GM21576 (cell line): ENCODE measurements around the gene FDXR.

Source experiments
- ATAC-seq: cut with Tn5 transposase; IDR thresholded peaks from one replicate; pipeline ENCODE4 v1.9.1; 2021; ENCODE audit warnings: mild to moderate bottlenecking, moderate library complexity; ENCODE audit not compliant: unreplicated experiment

FDXR gene

GRCh38 chr17:74900208-74900607 is 27.4 kb upstream of the FDXR start:
- ATAC-seq: no peak

GRCh38 chr17:74898376-74898946 is 25.7 kb upstream of the FDXR start:
- no peak for ATAC-seq

DNA sequence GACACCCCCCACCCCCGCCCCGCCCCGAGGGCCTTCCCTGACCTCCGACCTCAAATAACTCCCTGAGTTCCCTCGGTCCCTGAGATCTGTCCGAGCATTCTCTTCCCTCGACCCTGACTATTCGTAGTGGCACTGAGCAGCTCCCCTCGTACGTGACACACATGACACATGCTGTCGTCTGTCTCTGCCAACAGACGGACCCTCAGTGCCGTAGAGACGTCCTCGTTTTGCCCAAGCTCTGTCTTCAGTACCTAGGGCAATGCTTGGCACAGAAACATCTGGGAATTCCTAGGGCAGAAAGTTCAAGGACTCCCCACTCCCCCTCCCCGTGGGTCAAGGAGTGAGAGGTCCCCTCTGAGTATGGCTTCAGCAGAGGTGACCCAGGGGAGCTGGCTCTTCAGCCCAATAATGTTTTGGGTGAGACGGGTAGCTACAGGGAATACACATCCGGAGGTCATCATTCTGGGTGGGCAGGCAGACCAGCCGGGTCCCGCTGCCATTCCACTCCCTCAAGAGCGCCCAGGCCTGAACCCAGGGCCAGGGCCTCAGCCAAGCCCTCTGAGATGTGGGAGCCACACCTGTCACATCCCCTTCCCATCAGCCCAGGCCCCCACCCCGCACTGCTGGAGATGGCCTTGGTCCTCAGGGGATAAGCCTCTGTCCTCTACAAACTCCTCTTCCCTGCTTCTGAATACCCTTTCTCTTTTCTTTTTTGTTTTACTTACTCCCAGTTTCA is 21.3 kb upstream of the FDXR start:
- no peak for ATAC-seq

DNA sequence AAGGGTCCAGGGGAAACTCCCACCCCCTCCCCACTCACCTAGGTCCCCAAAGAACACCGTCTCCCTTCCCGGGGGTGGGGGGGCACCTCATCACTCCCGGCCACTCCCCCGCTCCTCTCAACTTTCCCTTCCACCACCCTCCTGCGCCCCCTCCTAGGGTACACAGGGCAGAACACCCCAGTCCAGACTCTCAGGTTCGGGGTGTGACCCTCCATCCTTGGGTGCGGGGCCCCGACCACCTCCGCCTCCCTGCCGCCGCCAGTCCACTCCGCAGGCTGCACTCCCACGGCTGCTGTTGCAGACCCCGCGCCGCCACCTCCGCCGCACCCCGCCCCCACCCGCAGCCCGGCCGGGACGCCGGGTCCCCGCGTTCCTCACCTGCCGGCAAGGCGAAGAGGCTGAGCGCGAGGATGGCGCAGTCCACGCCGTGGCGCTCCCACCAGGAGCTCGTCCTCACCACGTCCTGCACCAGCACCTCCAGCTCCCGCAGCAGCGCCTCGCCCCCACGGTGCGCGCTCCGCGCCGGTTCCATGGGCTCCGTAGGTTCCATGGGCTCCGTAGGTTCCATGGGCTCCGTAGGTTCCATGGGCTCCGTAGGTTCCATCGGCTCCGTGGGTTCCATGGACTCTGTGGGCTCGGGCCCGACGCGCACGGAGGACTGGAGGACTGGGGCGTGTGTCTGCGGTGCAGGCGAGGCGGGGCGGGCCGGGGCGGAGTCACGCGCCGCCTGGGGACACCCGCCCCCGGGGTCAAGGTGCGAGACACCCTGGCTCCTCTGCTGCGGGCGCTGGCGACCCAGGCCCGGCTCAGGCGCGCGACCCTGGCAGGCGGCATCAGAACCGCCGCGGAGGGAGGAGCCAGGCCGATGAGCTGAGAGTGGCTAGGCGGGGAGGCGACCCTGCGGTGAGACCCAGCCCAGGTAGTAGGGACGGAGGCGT is 20.4 kb upstream of the FDXR start, which contains the start of gene FADS6:
Gene FADS6 (minus strand): TSS at position 660 of the 938 bp plus-strand sequence. CDS start 38 bp downstream, at position 622.
- ATAC-seq: no peak

- no peak for ATAC-seq
Observed at GRCh38 chr17:74892013-74892841, 19.4 kb upstream of the FDXR start.

DNA sequence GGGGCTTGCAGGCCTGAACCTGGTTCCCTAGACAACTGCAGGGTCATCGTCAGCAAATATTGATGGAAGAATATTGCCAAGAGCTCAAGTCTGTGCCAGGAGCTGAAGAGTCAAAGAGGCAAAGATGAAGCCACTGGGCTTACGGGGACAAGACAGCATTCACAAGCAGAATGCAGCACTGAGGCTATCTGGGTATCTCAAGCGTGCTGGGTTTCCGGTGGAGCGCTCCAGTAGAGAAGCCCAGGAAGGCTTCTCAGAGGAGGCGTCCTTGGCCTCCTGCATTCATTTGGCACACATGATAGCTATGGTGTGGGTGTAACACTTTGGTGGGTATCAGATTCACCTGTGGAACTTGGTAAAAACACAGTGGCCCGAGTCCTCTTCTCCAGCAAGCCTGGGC is 17.8 kb upstream of the FDXR start:
- ATAC-seq: no peak

- no peak for ATAC-seq
Observed at GRCh38 chr17:74888469-74888868, 15.7 kb upstream of the FDXR start.

DNA sequence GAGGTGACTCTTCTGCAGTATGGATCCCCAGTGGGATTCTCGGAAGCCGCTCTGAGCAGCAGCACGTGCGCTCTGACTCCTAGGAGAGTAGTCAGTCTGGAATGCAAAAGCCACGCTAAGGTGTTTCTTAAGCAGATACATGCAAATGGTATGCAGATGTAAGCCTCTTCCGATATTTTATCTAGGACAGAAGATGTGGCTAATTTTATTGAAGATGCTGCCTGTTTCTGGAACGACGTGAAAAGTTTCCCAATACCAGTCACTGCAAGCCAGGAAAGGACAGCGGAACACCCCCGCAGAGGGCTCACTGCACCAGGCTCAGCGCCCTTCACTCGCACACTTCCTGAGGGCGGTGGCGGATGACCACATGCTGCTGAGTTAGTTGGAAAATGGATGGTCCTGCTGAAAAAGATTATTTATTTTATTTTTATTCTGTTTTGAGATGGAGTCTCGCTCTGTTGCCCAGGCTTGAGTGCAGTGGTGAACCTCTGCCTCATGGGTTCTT is 10.5 kb upstream of the FDXR start:
- ATAC-seq: no peak

DNA sequence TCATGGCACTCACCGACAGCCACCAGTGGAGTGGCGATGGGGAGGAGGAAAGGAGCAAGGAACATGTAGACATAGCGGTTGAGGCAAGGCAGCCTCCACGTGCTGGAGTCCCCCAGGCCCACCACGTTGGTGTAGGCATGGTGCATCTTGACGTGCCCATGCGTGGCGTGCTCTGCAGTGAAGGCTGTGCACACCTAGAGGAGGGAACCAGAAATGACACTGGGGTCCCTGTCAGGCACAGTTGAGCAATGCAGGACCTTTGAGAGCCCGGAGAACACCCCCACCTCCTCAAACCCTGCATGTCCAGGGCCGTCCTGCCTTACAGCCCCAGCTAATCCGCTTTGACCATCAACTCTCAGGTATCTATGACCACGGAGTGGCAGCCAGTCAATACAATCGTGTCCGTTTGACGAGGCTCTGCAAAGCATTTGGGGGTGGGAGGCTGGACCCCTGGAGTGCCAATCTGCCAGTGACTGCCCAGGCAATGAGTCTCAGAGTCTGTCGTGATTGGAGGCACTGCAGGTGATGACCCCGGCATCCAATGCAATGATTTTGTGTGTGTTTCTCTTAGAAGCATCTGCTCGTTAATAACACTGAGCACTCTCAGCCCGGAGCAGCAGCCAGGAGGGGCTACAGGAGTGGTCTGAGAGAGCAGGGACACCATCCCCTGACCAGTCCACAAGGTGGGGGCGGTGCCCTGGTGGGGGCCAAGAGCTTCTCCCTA is 9.9 kb upstream of the FDXR start:
- no peak for ATAC-seq

- no peak for ATAC-seq
Observed at GRCh38 chr17:74881073-74881472, 8.3 kb upstream of the FDXR start.

DNA sequence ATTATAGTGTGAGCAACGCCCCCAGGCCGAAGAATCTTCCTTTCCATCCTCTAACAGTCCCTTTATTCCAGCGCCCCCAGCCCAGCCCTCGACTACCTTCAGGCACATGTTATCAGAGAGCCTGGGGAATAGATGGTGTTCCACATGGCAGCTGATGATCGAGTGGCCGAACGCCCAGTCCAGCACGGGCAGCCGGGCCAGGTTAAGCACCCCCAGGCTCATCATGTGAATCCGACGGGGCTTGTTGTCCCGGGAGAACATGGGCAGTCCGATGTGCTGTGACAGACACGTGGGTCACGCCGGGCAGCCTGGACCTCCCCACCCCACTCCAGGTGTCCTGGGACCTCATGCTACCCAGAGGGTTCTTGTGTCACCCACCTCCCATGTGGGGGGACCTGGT is 6.5 kb upstream of the FDXR start:
- no peak for ATAC-seq

DNA sequence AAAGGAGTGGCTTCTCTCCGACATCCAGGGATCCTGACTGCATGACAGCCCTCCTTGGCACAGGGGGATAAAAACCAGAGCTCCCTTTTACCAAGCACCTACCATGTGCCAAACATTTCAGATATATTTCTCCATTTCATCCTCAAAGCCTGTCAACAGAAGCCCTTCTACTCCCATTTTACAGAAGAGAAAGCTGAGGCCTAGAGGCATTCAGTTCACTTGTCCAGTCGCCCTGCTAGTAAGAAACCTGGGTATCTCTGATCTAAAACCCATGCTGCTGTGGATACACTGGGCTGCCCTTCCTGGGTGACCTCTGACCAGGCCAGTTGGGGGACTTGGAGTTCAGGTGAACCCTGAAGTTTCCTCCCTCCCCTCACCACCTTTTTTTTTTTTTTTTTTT is 5.9 kb upstream of the FDXR start:
- no peak for ATAC-seq

DNA sequence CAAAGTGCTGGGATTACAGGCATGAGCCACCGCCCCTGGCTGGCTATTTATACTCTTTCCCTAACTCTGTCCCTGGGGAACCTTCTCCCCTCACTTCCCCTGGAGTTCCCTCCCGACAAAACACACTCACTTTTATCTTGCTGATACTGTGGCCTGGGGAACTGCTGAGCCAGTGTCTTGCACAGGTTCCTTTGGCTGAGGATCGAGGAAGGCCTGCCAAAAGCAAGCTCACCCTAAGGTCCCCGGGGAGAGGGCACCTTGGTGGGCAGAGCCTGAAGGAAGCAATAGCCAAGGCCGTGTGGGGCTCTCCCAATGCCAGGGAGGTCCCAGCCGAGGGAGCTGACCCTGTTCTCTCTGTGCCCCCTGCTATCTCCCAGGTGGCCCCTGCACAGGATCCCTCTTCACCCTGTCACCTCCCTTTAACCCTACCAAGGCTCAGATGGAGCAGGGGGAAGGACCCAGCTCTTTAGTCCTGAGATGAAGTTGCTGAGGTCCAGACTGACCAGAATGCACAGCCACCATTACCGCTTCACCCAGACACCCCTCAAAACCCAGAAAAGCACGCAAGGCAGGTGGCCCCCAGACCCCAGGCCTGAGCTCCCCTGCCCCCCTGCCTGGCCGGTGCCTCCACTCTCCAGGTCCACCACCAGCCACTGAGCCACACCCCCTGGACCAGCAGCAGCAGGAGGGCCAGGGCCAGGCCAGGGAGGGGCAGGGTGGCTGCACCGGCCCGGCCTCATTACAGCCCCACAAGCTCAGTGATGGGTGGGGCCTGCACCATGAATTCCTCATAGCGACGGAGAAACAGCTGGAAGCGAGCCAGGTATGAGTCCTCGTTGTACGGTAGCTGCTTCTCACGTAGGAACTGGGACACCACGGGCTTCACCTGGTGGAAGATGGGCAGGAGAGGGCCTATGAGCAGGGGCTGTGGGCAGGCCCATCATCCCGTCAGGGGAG is 5.1 kb upstream of the FDXR start:
- no peak for ATAC-seq

- no peak for ATAC-seq
Observed at GRCh38 chr17:74875977-74876593, 3.3 kb upstream of the FDXR start.

DNA sequence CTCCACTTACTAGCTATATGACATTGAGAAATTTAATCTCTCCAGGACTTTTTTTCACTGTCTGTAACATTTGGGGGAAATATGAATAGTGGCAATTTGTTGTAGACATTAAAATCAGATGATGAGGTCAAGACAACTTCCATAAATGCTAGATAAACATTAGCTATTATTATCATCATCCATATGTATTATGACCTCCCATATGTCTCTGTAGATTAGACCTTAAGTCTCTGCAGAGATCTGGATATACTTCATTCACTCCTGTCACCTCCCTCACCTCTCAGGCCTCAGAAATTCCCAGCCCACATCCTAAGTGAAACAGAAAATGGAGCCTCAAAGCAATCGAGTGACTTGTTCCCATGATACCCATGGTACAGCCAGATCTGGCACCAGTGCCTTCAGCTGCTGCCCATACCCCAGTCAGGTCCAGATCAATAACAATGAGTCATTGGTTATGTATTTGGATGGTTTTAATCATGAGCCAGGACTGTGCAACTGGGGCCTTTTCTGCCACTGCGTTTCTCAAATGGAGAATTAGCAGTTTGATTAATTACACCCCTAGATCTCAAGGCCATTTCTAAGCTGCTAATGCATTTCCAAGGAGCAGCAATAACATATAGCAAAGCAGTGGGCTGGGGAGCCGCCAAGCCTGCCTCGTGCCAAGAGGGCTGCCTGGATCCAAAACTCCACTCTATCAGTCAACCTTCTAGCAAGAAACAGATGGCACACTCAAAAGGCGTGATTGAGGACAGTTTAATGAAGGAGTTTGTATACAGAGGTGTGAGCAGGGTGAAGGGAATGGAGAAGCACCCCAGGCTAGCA is 2.6 kb upstream of the FDXR start:
- no peak for ATAC-seq

- no peak for ATAC-seq
Observed at GRCh38 chr17:74874615-74875037, 1.8 kb upstream of the FDXR start.

DNA sequence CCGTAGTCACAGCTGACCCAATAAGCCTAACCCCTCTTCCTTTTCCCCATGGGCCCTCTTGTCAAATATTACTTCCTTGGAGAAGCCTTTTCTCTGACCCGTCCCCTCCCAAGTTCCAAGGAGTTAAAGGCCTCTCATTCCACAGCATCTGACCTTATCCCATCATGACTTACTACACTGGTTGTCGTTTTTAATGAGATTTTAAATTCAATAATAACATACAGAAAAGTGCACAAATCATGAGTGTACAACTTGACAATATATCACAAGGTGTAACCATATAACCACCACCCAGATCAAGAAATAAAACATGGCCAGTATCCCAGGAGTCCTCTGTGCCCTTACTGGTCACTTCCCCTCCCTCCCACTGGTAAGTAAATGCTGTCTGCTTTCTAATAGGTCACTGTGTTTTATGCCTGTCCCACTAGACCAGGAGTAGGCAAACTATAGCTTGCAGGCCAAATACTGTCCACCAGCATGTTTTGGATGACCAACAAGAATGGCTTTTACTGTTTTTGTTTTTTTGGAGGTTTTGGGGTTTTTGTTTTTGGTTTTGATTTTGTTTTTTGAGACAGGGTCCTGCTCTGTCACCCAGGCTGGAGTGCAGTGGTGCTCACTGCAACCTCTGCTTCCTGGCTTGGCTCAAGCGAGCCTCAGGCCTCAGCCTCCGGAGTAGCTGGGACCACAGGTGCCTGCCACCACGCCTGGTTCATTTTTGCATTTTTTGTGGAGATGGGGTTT is 1.2 kb upstream of the FDXR start:
- no peak for ATAC-seq
